Cortex of kidney (tissue), 1 donor: ENCODE results near the gene COX18.

Experiments used
- DNase-seq: peaks from one replicate; lab custom pipeline; 2025; lab: John Stamatoyannopoulos, UW

Gene COX18

GRCh38 chr4:73053076-73053475, 16.4 kb downstream of the COX18 start:
- no peak for DNase-seq

- DNase-seq = no peak
These were observed 17.9 kb downstream of the COX18 start for GRCh38 chr4:73051625-73052024.

GRCh38 chr4:73045879-73046278, 23.6 kb downstream of the COX18 start:
- DNase-seq = no peak

- no peak for DNase-seq
These were observed 32.5 kb downstream of the COX18 start for GRCh38 chr4:73037057-73037456.

- no peak for DNase-seq
These were observed 33.4 kb downstream of the COX18 start for GRCh38 chr4:73036123-73036522.

- DNase-seq = no peak
These were observed 34.6 kb downstream of the COX18 start for GRCh38 chr4:73034896-73035295.

- no peak for DNase-seq
These were observed 40.9 kb downstream of the COX18 start for GRCh38 chr4:73028621-73029020.

- no peak for DNase-seq
These were observed 47.9 kb downstream of the COX18 start for GRCh38 chr4:73021634-73022033.

GRCh38 chr4:73019462-73020047, 50.0 kb downstream of the COX18 start:
- no peak for DNase-seq

- DNase-seq = no peak
These were observed 50.9 kb downstream of the COX18 start for GRCh38 chr4:73018595-73018994.

- no peak for DNase-seq
These were observed 56.2 kb downstream of the COX18 start for GRCh38 chr4:73013310-73013709.

- no peak for DNase-seq
These were observed 56.8 kb downstream of the COX18 start for GRCh38 chr4:73012673-73013072.

GRCh38 chr4:73011629-73011985, 57.9 kb downstream of the COX18 start:
- no peak for DNase-seq

GRCh38 chr4:73010789-73011628, 58.5 kb downstream of the COX18 start:
- no peak for DNase-seq

- DNase-seq = no peak
These were observed 61.9 kb downstream of the COX18 start for GRCh38 chr4:73007526-73008100.

- DNase-seq = no peak
These were observed 63.1 kb downstream of the COX18 start for GRCh38 chr4:73006286-73006990.

- DNase-seq = no peak
These were observed 64.0 kb downstream of the COX18 start for GRCh38 chr4:73005514-73005913.
